GM12865 (cell line): ENCODE measurements around the gene PITX2.

Experiments used
- DNase-seq: peaks from one replicate; pipeline ENCODE4 v3.0.0; 2010; ENCODE audit warnings: low read depth
- H3K4me3 ChIP-seq: 2 replicates; pipeline ENCODE4 v1.5.1; 2011; ENCODE audit warnings: mild to moderate bottlenecking, low read depth, low read length, control low read depth
- TF ChIP-seq, protein P1 (sequence below): IDR thresholded peaks from 2 replicates; pipeline ENCODE4 v1.5.1; 2011; ENCODE audit warnings: low read length, control low read depth, low read depth, inconsistent platforms; ENCODE audit not compliant: insufficient read depth; ENCODE audit errors: missing control alignments

Gene PITX2

GRCh38 chr4:110628663-110629213 lies 5.9 kb upstream of the PITX2 start:
- H3K4me3 ChIP-seq = no peak overlapping the region
- no peak for DNase-seq
- TF ChIP-seq, protein P1, sequence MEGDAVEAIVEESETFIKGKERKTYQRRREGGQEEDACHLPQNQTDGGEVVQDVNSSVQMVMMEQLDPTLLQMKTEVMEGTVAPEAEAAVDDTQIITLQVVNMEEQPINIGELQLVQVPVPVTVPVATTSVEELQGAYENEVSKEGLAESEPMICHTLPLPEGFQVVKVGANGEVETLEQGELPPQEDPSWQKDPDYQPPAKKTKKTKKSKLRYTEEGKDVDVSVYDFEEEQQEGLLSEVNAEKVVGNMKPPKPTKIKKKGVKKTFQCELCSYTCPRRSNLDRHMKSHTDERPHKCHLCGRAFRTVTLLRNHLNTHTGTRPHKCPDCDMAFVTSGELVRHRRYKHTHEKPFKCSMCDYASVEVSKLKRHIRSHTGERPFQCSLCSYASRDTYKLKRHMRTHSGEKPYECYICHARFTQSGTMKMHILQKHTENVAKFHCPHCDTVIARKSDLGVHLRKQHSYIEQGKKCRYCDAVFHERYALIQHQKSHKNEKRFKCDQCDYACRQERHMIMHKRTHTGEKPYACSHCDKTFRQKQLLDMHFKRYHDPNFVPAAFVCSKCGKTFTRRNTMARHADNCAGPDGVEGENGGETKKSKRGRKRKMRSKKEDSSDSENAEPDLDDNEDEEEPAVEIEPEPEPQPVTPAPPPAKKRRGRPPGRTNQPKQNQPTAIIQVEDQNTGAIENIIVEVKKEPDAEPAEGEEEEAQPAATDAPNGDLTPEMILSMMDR = no peak

- TF ChIP-seq, protein P1 = no peak
- no peak overlapping the region for H3K4me3 ChIP-seq
- no peak for DNase-seq
Observed at GRCh38 chr4:110627977-110628662, 5.2 kb upstream of the PITX2 start.

GRCh38 chr4:110626532-110627153 lies 3.8 kb upstream of the PITX2 start:
- H3K4me3 ChIP-seq = no peak overlapping the region
- TF ChIP-seq, protein P1 = no peak
- no peak for DNase-seq

DNA sequence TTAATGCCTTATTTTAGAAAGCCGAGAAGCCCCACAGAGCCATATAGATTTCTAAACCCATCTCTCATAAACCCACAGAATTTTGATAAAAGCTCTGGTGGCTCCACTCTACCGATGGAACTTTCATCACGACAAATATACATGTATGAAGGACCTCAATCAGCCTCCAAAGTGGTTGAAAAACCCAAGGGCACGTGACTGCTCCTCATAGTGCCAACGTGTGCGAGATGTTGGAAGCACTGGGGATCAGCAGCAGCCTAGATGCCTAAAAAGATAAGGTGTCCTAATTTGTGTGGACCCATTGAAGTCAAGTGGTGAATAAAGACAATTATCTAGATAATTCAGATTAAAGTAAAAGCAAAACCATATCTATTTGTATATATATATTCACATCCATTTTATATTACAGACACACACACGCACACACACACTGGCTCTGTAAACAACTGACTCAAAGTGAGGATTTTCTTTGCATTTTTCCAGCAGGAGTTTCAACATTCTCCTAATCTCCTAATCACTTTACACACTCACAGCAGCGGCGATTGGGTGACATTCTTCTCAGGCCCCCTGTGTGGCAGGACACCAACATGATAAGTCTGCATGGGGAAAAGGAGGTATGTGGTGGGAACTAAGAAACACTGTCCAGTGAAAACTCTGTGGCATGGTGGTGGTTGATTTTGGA lies 2.8 kb upstream of the PITX2 start:
- no peak for DNase-seq
- TF ChIP-seq, protein P1 = no peak
- H3K4me3 ChIP-seq = no peak overlapping the region

DNA sequence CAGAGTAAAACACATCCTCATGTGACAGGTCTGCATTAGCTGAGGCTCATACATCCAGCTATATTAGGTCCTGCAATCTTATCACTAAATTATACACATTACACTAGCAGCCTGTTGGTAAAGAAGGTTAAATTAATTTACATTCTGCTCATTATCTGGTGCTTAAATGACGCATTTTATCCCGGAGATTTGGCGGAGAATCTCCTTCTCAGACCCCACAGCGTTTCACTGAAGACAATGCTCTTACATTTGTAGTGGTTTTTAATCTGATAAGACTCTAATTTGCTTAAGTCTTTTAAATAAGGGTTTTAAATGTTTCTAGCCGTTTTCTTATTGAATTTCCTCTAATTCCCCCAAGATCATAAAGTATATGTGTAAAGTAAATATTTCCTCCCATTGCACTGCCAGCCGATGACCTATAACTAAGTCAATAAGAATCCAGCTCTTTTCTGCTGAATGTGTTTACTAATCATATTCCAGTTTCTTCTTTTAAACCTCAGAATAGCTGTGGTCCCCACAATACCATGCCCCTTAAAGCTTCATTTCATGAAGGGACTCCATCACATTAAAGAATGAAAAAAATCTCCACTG lies 2.1 kb upstream of the PITX2 start:
- no peak overlapping the region for H3K4me3 ChIP-seq
- TF ChIP-seq, protein P1 = no peak
- DNase-seq = no peak

GRCh38 chr4:110624398-110624780 lies 1.5 kb upstream of the PITX2 start:
- TF ChIP-seq, protein P1 = no peak
- no peak for DNase-seq
- H3K4me3 ChIP-seq = no peak overlapping the region
